Measurements from ENCODE around the gene COL23A1. TPM values are rescaled to one million over a fixed set of nuclear protein-coding genes. Genes with fewer than 3 reads are reported as not detected.

Gene COL23A1
- total RNA-seq, 2 donors from 2014 or later = 0.16 to 0.24 TPM

Other genes with a start within 250 kb of the COL23A1 start
- 10 to 100 TPM; 18.4 to 37.9 TPM for gene CLK4, start 36.7 kb upstream of the COL23A1 start, total RNA-seq
- 1 to 10 TPM; 5.1 to 8.3 TPM for gene ZNF354A, start 140.3 kb upstream of the COL23A1 start, total RNA-seq